Measurements from ENCODE around the gene ADGRB2.

ADGRB2 gene

DNA sequence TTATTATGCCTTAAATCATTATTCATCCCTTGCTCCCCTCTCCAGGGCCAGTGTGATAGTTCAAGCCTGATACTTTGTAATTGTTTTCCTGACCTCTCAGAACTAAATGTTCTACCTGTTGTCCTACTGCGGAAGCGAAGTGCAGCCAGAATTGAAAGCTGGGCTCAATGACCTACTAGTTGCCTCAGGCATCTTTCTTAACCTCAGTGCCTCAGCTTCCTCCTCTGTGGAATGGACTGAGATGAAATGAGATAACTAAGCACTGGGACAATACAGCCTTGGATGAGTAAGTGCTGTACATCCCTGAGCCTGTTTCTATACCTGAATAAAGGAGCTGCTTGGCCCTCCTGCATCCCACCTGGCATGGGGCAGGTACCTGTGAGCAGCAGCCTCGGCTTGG is 86.7 kb downstream of the ADGRB2 start:
- DNase-seq (ENCODE audit: low spot score) = no peak

Measured in germinal center (tissue), 1 donor.